ENCODE data around the gene OTOP3.
A peak's percentile ranks its signal among the peaks of the same experiment; 100 is the strongest.

OTOP3 gene

DNA sequence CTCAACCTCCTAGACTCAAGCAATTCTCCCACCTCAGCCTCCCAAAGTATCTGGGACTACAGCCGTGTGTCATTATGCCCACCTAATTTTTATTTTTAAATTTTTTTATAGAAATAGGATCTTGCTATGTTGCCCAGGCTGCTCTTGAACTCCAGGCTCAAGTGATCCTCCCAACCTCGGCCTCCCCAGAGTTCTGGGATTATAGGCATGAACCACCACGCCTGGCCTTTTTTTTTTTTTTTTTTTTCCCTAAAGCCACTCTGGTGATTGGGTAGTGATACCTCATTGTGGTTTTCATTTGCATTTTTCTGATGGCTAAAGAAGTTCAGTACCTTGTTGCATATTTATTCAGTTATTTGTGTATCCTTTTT is 50.5 kb downstream of the OTOP3 start:
- no peak for DNase-seq (ENCODE audit: low spot score)

DNA sequence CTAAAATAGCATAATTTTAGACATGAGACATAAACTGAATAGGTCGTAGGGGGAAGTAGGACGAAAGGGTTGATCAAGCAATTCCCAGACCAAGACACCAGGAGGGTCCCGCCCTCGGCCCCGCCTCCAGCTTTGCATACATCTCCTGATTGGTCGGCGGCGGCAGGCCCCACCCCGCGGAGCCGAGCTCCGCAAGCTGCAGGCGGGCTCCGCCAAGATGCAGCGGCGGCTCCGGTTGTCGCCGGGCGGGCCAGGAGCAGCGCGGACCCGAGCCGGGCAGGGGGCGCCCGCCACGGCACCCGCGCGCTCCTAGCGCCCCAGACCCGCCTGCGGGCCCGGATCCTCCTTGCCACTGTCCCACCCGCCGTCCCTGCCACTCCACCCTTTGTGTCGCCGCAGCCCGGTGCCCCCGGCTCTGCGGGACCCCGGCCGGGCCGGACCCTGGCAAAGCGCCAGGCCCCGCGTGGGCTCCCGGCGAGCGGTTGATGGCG is 51.8 kb downstream of the OTOP3 start, which contains the start of gene CDR2L:
TSS of gene CDR2L (plus strand) at position 215 of the 491 bp plus-strand sequence. CDS start 412 bp downstream, outside the sequence.
- DNase-seq (ENCODE audit: low spot score) = peak; percentile 97

DNA sequence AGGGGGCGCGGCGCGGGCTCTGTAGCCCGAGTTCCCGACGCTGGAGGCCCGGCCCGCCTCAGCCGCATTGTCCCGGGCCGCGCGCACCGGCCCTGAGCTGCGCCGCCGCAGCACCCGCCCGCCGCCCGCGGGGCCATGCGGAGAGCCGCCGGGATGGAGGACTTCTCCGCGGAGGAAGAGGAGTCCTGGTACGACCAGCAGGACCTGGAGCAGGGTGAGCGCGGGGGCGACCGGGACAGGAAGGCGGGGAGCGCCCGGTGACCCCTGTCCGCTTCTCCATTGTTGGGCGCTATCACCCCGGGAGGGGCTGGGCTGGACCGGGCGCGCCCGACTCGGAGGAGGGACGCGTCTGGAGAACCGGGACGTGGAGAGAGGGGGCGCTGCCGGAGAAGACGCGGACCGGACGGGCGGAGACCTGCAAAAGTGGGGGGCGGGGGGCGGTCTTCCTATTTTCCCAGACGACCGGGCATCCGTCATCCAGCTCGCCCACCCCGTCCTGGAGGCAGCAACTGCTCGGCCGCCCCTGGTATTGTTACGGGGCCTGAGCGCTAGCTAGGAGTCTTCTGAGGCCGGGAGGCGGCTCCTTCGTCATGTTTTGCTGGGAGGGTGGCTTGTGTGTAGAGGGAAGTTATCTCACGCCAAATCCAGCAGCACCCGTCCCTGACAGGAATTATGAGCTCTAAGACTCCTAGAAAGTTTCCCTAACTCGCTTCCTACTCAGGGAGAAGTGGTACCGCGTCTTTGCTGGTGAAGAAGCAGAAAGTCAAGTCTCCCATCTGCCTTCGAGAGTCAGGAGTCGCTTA is 52.4 kb downstream of the OTOP3 start:
- DNase-seq (ENCODE audit: low spot score) = peak; percentile 54

DNA sequence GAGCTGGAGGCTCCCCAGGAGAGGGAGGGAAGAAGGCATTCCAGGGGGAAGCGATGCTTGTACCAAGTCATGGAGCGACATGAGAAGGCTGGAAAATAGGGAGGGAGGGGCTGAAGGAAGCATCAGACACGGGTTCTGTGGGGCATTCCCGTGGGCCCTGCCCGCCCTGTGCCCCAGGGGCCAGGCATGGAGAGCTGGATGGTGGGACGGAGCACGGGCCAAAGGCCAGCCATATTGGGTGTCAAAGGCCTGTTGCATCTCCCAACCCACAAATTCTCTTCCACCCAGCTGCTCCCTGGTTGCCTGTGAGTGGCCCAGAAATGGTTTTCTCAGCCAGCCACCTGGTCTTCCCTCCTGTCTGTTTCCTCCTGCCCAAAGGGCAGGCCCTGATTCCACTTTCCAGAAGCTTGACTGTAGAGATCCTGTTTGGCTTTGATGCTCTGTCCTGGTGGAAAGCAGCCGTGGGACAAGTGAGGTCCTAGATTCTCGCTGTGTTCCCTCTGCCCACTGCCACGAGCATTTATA is 54.9 kb downstream of the OTOP3 start:
- DNase-seq (ENCODE audit: low spot score) = no peak

DNA sequence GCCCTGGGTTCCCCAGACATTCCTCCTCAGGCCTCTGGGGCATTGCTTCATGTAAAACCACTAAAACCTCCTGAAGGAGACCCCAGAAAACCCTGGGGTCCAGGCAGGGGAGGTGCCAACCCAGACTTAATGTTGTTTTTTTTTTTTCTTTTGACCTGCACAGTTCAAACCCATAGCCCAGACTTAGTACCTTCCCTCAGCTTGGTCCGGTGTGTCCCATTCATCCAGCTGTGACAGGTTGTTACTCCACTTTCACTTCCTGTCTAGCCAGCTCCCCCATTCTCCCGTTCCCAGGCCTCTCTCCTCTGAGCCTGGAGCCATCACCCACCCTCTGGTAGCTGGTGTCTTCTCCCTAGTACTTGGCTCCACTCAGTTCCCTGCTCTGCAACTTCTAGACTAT is 56.5 kb downstream of the OTOP3 start:
- no peak for DNase-seq (ENCODE audit: low spot score)

DNA sequence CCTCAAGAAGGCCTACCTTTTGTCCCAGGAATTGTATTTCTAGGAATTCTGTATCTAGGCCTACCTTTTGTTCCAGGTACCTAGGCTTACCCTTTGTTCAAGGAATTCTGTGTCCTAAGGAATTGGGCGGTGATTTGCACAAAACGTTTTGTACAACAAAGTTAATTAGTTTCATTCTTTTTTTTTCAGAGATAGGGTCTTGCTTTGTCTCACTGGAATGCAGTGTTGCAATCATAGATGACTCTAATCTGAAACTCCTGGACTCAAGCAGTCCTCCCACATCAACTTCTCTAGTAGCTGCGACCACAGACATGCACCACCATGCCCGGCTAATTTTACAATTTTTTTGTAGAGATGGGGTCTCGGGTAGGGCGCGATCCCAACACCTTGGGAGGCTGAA is 58.7 kb downstream of the OTOP3 start:
- DNase-seq (ENCODE audit: low spot score) = no peak

DNA sequence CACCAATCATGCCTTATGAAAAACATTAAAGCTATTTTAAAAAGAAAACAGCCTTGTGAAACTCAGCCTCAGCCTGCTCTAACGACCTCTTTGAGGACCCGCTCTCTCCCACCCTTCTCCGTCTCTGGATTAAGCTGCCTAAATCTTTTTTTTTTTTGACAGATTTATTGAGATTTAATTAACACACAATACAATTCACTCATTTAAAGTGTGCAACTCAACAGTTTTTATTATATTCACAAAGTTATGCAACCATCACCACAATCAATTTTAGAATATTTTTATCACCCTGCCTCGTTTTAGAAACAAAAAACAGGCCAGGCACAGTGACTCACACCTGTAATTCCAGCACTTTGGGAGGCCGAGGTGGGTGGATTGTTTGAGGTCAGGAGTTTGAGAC is 60.1 kb downstream of the OTOP3 start:
- DNase-seq (ENCODE audit: low spot score) = no peak

DNA sequence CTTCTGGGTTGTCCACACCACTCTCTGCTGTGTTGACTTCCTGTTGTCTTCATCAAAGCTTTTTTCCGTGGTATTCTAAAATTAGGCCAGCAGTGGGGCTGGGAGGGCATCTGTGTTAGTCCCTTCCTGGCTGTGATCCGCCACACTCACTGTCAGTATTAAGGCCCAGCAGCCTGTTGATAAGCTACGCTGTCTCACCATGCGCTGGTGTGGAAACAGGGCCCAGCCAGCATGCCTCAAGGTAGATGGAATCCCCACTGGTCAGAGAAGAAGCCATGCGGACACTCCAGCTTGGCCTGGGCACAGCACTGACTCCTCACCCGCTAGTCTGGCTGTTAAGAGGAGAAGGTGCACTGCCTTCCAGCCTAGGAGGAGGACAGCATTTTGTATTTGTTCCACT is 63.1 kb downstream of the OTOP3 start:
- DNase-seq (ENCODE audit: low spot score) = no peak

DNA sequence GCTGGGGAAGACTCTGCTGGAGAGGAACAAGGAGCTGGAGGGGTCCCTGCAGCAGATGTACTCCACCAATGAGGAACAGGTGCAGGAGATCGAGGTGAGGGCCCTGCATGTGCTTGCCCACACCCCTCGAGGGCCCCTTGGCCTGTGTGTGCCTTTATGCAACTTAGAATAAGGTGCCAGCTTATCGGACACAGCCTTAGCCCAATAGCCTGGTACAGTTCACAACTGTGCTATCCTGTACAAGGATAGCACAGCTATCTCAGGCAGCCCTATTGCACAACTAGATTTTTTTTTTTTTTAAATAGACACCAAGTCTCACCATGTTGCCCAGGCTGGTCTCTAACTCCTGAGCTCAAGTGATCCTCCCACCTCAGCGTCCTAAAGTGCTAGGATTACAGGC is 63.8 kb downstream of the OTOP3 start:
- DNase-seq (ENCODE audit: low spot score) = no peak
